Endothelial cell of umbilical vein (primary cell): ENCODE results near the gene SMIM7. TPM values are rescaled to one million over a fixed set of nuclear protein-coding genes. Genes with fewer than 3 reads are reported as not detected.
"Not testable (repeated sequence)": the region's sequence is repeated elsewhere in the genome, so short reads cannot be mapped to it uniquely, and the experiment has no call there.

Source experiments
- BruUV-seq: library from RNA; stranded (reverse); fragments of 400-500 nt; replicated peaks from 2 replicates; lab custom pipeline; 2021; lab: Mats Ljungman, UMichigan
- CTCF ChIA-PET: fragments of 300-600, 350-600 bp; sonication (Branson Sonifier 250); formaldehyde crosslinking; loops from one replicate; lab custom pipeline; 2021; ENCODE audit warnings: antibody characterized with exemption, inconsistent platforms; lab: Charles Lee
- POLR2A ChIA-PET: fragments of 300-600, 350-600 bp; sonication (Branson Sonifier 250); formaldehyde crosslinking; loops from one replicate; lab custom pipeline; 2021; ENCODE audit warnings: antibody characterized with exemption, inconsistent platforms; lab: Charles Lee
- DNase-seq: peaks from one replicate; pipeline ENCODE4 v3.0.0-alpha.2; 2011; ENCODE audit warnings: low read depth, low spot score
- FAIRE-seq: peaks from 2 replicates; lab custom pipeline; 2011; peaks lifted over from hg19 to GRCh38; lab: Jason Lieb, UNC
- H2AFZ ChIP-seq: 2 replicates; pipeline ENCODE4 v1.6.0; 2012; ENCODE audit warnings: low read depth, low read length, control low read depth, inconsistent platforms
- H3K27ac ChIP-seq: 2 replicates; pipeline ENCODE4 v1.5.1; 2011; ENCODE audit warnings: low read depth, mild to moderate bottlenecking, control low read depth, low read length, moderate library complexity; ENCODE audit not compliant: insufficient read depth
- H3K27me3 ChIP-seq, 2 experiments: 2 replicates each; pipeline versions ENCODE4 v1.6.0 to v1.6.1; 2011; ENCODE audit warnings: low read length in 2 of 2, mixed read lengths in 1 of 2; ENCODE audit not compliant: control insufficient read depth in 2 of 2, insufficient read depth in 2 of 2
- H3K36me3 ChIP-seq, 2 experiments: 2 replicates in 1 of 2; 3 replicates in 1 of 2; pipeline ENCODE4 v1.5.1; 2011; ENCODE audit warnings: low read length in 2 of 2, mild to moderate bottlenecking in 1 of 2, moderate library complexity in 1 of 2; ENCODE audit not compliant: control insufficient read depth in 2 of 2, insufficient read depth in 2 of 2; ENCODE audit errors: extremely low read depth in 1 of 2
- H3K4me1 ChIP-seq: 3 replicates; pipeline ENCODE4 v1.5.1; 2011; ENCODE audit warnings: mild to moderate bottlenecking, low read length; ENCODE audit not compliant: control insufficient read depth, insufficient read depth; ENCODE audit errors: extremely low read depth
- H3K4me2 ChIP-seq: 2 replicates; pipeline ENCODE4 v1.6.1; 2011; ENCODE audit warnings: low read length, control low read depth, mixed read lengths; ENCODE audit not compliant: insufficient read depth
- H3K4me3 ChIP-seq, 3 experiments: fragments of 200-600 bp in 1 of 3; sonication (generic), shearing (Covaris generic) in 1 of 3; replicated peaks in 1 of 3; 2 replicates each; pipeline ENCODE4 v1.5.1; 2011 to 2016; ENCODE audit warnings: control low read depth in 3 of 3, low read length in 3 of 3, mild to moderate bottlenecking in 2 of 3, inconsistent platforms in 1 of 3, low read depth in 1 of 3, moderate library complexity in 1 of 3; ENCODE audit not compliant: insufficient read depth in 1 of 3
- H3K79me2 ChIP-seq: 2 replicates; pipeline ENCODE4 v1.6.0; 2012; ENCODE audit warnings: low read length, inconsistent platforms; ENCODE audit not compliant: control insufficient read depth, insufficient read depth
- H3K9ac ChIP-seq: replicated peaks from 2 replicates; pipeline ENCODE3; 2011; ENCODE audit warnings: low read length, control low read depth; ENCODE audit not compliant: insufficient read depth; ENCODE audit errors: extremely low read depth
- H3K9me1 ChIP-seq: replicated peaks from 3 replicates; pipeline ENCODE4 v1.6.0; 2011; ENCODE audit warnings: mild to moderate bottlenecking, low read length; ENCODE audit not compliant: control insufficient read depth, insufficient read depth; ENCODE audit errors: extremely low read depth
- H3K9me3 ChIP-seq: replicated peaks from 2 replicates; pipeline ENCODE4 v1.5.1; 2012; ENCODE audit warnings: low read length, inconsistent platforms; ENCODE audit not compliant: control insufficient read depth, insufficient read depth
- H4K20me1 ChIP-seq: replicated peaks from 2 replicates; pipeline ENCODE3; 2011; ENCODE audit warnings: mild to moderate bottlenecking, low read length; ENCODE audit not compliant: control insufficient read depth, insufficient read depth; ENCODE audit errors: extremely low read depth
- EZH2 ChIP-seq: IDR thresholded peaks from 2 replicates; pipeline ENCODE4 v1.6.1; 2012; ENCODE audit warnings: borderline replicate concordance, low read depth, mild to moderate bottlenecking, moderate library complexity, low read length, inconsistent platforms; ENCODE audit not compliant: severe bottlenecking
- FOS ChIP-seq: IDR thresholded peaks from 2 replicates; pipeline ENCODE4 v1.6.1; 2011; ENCODE audit warnings: mild to moderate bottlenecking, low read length, moderate library complexity, borderline replicate concordance; ENCODE audit not compliant: insufficient read depth
- GATA2 ChIP-seq: IDR thresholded peaks from 2 replicates; pipeline ENCODE4 v1.7.0; 2011; ENCODE audit warnings: low read depth, mild to moderate bottlenecking, moderate library complexity, mixed read lengths, low read length; ENCODE audit not compliant: insufficient read length, insufficient read depth
- JUN ChIP-seq: IDR thresholded peaks from 2 replicates; pipeline ENCODE4 v1.6.1; 2011; ENCODE audit warnings: borderline replicate concordance, low read depth; ENCODE audit not compliant: insufficient read length, insufficient read depth
- MYC ChIP-seq: IDR thresholded peaks from one replicate; pipeline ENCODE4 v1.6.1; 2011; ENCODE audit warnings: mild to moderate bottlenecking, low read depth, low read length
- POLR2A ChIP-seq: IDR thresholded peaks from 2 replicates; pipeline ENCODE4 v1.6.1; 2012; ENCODE audit warnings: low read depth, mild to moderate bottlenecking, control low read depth, low read length
- POLR2AphosphoS5 ChIP-seq: IDR thresholded peaks from 2 replicates; pipeline ENCODE4 v1.6.1; 2012; ENCODE audit warnings: low read depth, mild to moderate bottlenecking, control low read depth, low read length, moderate library complexity; ENCODE audit not compliant: insufficient read depth
- dilution Hi-C: fragments of 300-500 bp; cut with MboI; formaldehyde crosslinking; loops from one replicate; pipeline ENCODE4 v1.15.0; 2019; ENCODE audit warnings: low sequenced_read_pairs; ENCODE audit not compliant: extremely low pct_ligation_motif_present
- intact Hi-C: fragments of 100-400 bp; cut with micrococcal nuclease; formaldehyde crosslinking; loops from one replicate; pipeline ENCODE4 v1.10.0; 2022
- polyA plus RNA-seq, 4 experiments: library from polyadenylated mRNA; depleted of rRNA in 3 of 4; stranded (reverse) in 3 of 4; unstranded in 1 of 4; fragments of >200 nt; gene quantifications; 2 replicates each; pipeline versions ENCODE4 v1.2.1 to v1.2.3, GENCODE V29; 2011 to 2012; ENCODE audit warnings: missing spikeins in 1 of 4
- total RNA-seq: library from RNA; stranded (reverse); gene quantifications from 2 replicates; pipeline ENCODE4 v1.2.3, GENCODE V29; 2021
- TF ChIP-seq, protein P1 (sequence below), 2 donors: IDR thresholded peaks; 1 replicate in 1 of 2; 2 replicates in 1 of 2; pipeline ENCODE4 v1.5.1; 2011; ENCODE audit warnings: low read length in 2 of 2, mild to moderate bottlenecking in 2 of 2, moderate library complexity in 2 of 2, control low read depth in 1 of 2, inconsistent platforms in 1 of 2, low read depth in 1 of 2; ENCODE audit not compliant: insufficient read depth in 1 of 2; ENCODE audit errors: extremely low read depth in 1 of 2
- TF ChIP-seq, protein P2 (sequence below): IDR thresholded peaks from 2 replicates; pipeline ENCODE4 v1.6.1; 2011; ENCODE audit not compliant: insufficient read depth, insufficient read length

Gene SMIM7
- total and polyA plus RNA-seq, 2 donors (not counting 3 experiments of a cell fraction or from before 2014, with no cell fraction given) = 51.1 to 62.0 TPM

DNA sequence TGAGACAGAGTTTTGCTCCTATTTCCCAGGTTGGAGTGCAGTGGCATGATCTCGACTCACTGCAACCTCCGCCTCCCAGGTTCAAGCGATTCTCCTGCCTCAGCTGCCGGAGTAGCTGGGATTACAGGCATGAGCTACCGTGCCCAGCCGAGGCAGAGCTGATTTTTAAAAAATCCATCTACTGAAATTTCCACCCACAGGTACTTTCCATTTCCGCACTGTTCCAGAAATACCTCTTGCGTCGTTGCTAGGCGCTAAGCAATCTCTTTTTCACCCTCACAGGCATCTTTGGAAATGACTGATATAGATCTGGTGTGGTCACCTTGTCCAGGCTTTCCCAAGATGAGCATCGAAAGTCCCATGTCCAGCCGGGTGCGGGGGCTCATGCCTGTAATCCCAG is 10.3 kb upstream of the SMIM7 start:
- POLR2A ChIA-PET = no interaction called here
- no peak overlapping the region for H3K9ac ChIP-seq
- dilution Hi-C loops = no loop called here
- intact Hi-C loops = no loop called here
- H3K9me1 ChIP-seq = no peaks in the 10 kb centered on the region
- FAIRE-seq = no peak
- H3K27me3 ChIP-seq = no peaks in the 10 kb centered on the region
- H3K4me3 ChIP-seq = no peak overlapping the region
- no peaks in the 10 kb centered on the region for H4K20me1 ChIP-seq
- no peak overlapping the region for H3K4me2 ChIP-seq
- H3K9me3 ChIP-seq = no peaks in the 10 kb centered on the region
- no peak overlapping the region for H2AFZ ChIP-seq
- BruUV-seq = no TSS peak
- TF ChIP-seq GATA2 (no peak), FOS (no peak), JUN (no peak), POLR2AphosphoS5 (no peak), MYC (no peak), EZH2 (no peak), POLR2A (no peak)
- TF ChIP-seq, protein P1, sequence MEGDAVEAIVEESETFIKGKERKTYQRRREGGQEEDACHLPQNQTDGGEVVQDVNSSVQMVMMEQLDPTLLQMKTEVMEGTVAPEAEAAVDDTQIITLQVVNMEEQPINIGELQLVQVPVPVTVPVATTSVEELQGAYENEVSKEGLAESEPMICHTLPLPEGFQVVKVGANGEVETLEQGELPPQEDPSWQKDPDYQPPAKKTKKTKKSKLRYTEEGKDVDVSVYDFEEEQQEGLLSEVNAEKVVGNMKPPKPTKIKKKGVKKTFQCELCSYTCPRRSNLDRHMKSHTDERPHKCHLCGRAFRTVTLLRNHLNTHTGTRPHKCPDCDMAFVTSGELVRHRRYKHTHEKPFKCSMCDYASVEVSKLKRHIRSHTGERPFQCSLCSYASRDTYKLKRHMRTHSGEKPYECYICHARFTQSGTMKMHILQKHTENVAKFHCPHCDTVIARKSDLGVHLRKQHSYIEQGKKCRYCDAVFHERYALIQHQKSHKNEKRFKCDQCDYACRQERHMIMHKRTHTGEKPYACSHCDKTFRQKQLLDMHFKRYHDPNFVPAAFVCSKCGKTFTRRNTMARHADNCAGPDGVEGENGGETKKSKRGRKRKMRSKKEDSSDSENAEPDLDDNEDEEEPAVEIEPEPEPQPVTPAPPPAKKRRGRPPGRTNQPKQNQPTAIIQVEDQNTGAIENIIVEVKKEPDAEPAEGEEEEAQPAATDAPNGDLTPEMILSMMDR (IDR thresholded peaks at IDR 0.05; ENCODE audit: extremely low read depth in 1 of 2, insufficient read depth in 1 of 2, low read depth in 1 of 2, low read length in 2 of 2) = no peak
- TF ChIP-seq, protein P2, sequence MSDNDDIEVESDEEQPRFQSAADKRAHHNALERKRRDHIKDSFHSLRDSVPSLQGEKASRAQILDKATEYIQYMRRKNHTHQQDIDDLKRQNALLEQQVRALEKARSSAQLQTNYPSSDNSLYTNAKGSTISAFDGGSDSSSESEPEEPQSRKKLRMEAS = no peak
- H3K36me3 ChIP-seq = no peaks in the 10 kb centered on the region
- H3K79me2 ChIP-seq = no peaks in the 10 kb centered on the region
- no peak for DNase-seq
- CTCF ChIA-PET = no interaction called here
- H3K27ac ChIP-seq = no peak overlapping the region
- no peaks in the 10 kb centered on the region for H3K4me1 ChIP-seq

DNA sequence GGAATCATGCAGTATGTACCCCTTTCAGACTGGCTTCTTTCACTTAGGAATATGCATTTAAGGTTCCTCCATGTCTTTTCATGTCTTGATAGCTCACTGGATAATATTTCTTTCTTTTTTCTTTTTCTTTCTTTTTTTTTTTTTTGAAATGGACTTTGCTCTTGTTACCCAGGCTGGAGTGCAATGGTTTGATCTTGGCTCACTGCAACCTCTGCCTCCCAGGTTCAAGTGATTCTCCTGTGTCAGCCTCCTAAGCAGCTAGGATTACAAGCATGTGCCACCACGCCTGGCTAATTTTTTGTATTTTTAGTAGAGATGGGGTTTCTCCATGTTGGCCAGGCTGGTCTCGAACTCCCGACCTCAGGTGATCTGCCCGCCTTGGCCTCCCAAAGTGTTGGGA is 8.8 kb upstream of the SMIM7 start:
- H3K9ac ChIP-seq, H3K4me2 ChIP-seq, H3K4me3 ChIP-seq, H3K79me2 ChIP-seq, BruUV-seq, DNase-seq, intact Hi-C loops, H3K9me3 ChIP-seq, H3K36me3 ChIP-seq, H3K9me1 ChIP-seq, H2AFZ ChIP-seq, POLR2A ChIA-PET, FAIRE-seq, H3K27ac ChIP-seq, H4K20me1 ChIP-seq, dilution Hi-C loops, H3K27me3 ChIP-seq, H3K4me1 ChIP-seq: not testable (repeated sequence)
- CTCF ChIA-PET = interaction anchor here (0.7 kb wide), 1 partner anchor 88 kb away, joined by 3 read pairs; no protein-coding TSS in a partner anchor
